ENCODE data around the gene ZNRF4. TPM values are rescaled to one million over a fixed set of nuclear protein-coding genes. Genes with fewer than 3 reads are reported as not detected.

Gene ZNRF4
- polyA plus RNA-seq, 4 donors, result not detected

DNA sequence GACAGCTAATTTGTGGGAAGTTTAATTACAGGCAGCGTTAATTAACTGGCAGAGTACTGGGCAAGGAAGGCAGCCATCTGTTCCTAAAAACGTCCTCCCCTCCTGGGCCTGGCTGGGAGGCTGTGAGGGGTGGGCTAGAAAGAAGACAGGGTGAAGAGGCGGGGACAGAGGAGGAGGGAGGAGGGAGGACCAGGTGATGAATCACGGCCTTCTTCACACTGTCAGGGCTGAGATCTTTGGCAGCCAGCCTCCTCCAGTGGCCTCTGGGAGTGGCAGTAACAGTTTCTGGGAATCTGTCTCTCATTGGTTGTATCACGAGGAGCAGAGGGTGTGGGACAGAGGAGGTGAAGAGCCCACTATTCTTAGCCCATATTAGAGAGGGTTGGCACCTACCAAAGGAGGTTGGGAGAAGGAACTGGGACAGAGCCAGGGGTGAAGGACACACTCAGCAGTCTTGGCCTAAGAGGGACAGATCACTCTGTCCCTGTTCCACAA is 9.6 kb upstream of the ZNRF4 start:
- Histone ChIP-seq H3K27ac (ENCODE audit: low read depth in 1 of 3, low read length in 2 of 3) (no peak overlapping the region), H3K36me3 (ENCODE audit: control insufficient read depth in 3 of 3, insufficient read depth in 2 of 3, low read depth in 1 of 3, low read length in 3 of 3) (no peaks in the 10 kb centered on the region), H3K9me3 (ENCODE audit: control insufficient read depth in 2 of 2, insufficient read depth in 1 of 2, low read depth in 1 of 2, low read length in 1 of 2) (no peaks in the 10 kb centered on the region), H3K27me3 (ENCODE audit: control insufficient read depth in 3 of 3, insufficient read depth in 3 of 3, low read length in 3 of 3) (peaks cover 0 to 6% (median 0%) of the 10 kb centered on the region in 3 donors), H3K4me3 (ENCODE audit: low read depth in 1 of 3, low read length in 3 of 3) (no peak overlapping the region), H3K4me1 (ENCODE audit: control insufficient read depth in 3 of 3, insufficient read depth in 2 of 3, low read depth in 1 of 3, low read length in 2 of 3) (no peaks in the 10 kb centered on the region)
- FAIRE-seq (no peak), DNase-seq (no peak)
- WGBS, 3 donors, result 24 to 34% (median 30%) methylated on average over 5 of the region's 5 CpGs

GRCh38 chr19:5447700-5448311 is 7.4 kb upstream of the ZNRF4 start:
- no peak overlapping the region for H3K27ac ChIP-seq (ENCODE audit: low read depth in 1 of 3, low read length in 2 of 3)

DNA sequence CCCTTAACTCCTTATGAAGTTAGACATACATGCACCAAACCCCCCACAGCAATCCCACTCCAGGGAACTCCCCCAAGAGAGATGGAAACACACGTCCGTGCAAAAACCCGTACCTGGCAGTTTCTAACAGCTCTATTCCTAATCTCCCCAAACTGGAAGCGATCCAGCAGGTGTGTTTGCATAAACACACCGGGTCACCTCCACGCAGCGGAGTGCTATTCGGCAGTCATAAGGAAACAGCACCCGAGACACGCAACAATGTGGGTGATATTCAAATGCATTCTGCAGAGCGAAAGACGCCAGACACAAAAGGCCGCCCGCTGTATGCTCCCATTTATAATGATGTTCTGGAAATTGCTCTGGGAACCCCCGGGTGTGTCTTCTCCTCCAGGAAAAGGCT is 6.8 kb upstream of the ZNRF4 start:
- H3K27me3 ChIP-seq (ENCODE audit: control insufficient read depth in 3 of 3, insufficient read depth in 3 of 3, low read length in 3 of 3), result peaks cover 0 to 6% (median 0%) of the 10 kb centered on the region in 3 donors
- H3K4me1 ChIP-seq (ENCODE audit: control insufficient read depth in 3 of 3, insufficient read depth in 2 of 3, low read depth in 1 of 3, low read length in 2 of 3), result no peaks in the 10 kb centered on the region
- H3K27ac ChIP-seq (ENCODE audit: low read depth in 1 of 3, low read length in 2 of 3), result no peak overlapping the region
- peaks cover 0 to 6% of the 10 kb centered on the region in 2 donors for H3K9me3 ChIP-seq (ENCODE audit: control insufficient read depth in 2 of 2, insufficient read depth in 1 of 2, low read depth in 1 of 2, low read length in 1 of 2)
- WGBS, 3 donors, result 21 to 48% (median 36%) methylated on average over 15 of the region's 15 CpGs
- no peak overlapping the region for H3K4me3 ChIP-seq (ENCODE audit: low read depth in 1 of 3, low read length in 3 of 3)
- DNase-seq (no peak), FAIRE-seq (no peak)
- no peaks in the 10 kb centered on the region for H3K36me3 ChIP-seq (ENCODE audit: control insufficient read depth in 3 of 3, insufficient read depth in 2 of 3, low read depth in 1 of 3, low read length in 3 of 3)

More at GRCh38 chr19:5447700-5448311, 7.4 kb upstream of the ZNRF4 start:
- Histone ChIP-seq H3K4me3 (ENCODE audit: low read depth in 1 of 3, low read length in 3 of 3) (no peak overlapping the region), H3K9me3 (ENCODE audit: control insufficient read depth in 2 of 2, insufficient read depth in 1 of 2, low read depth in 1 of 2, low read length in 1 of 2) (no peaks in the 10 kb centered on the region), H3K27me3 (ENCODE audit: control insufficient read depth in 3 of 3, insufficient read depth in 3 of 3, low read length in 3 of 3) (peaks cover 0 to 6% (median 0%) of the 10 kb centered on the region in 3 donors), H3K4me1 (ENCODE audit: control insufficient read depth in 3 of 3, insufficient read depth in 2 of 3, low read depth in 1 of 3, low read length in 2 of 3) (no peaks in the 10 kb centered on the region), H3K36me3 (ENCODE audit: control insufficient read depth in 3 of 3, insufficient read depth in 2 of 3, low read depth in 1 of 3, low read length in 3 of 3) (no peaks in the 10 kb centered on the region)
- FAIRE-seq, result no peak
- DNase-seq, result no peak
- 42 to 45% (median 43%) methylated on average over 15 of the region's 15 CpGs for WGBS, 3 donors

DNA sequence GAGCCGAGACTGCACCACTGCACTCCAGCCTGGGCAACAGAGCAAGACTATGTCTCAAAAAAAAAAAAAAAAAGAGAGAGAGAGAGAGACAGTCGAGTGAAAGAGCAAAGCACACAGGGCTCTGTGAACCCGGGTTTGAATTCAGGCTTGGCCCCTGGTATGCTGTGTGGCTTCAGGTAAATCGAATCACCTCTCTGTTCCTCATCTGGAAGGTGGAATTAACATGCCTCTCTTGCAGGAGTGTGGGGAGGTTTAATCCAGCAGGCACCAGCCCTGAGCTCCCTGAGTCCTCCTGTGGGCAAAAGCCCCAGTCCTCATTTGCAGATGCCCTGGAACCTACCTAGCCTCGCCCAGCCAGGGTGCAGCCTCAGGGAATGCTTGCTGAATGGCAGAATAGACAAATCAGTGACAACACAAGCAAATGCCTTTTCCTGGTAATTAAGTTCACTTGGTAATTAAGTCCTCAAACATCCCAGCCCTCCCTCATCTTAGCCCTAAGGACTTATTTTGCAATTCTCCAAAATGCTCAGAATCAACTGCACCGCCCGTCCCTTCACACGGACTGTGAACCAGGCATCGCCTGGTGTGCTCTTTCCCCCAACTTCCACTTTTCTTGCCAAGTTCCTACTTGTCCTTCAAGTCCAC is 4.6 kb upstream of the ZNRF4 start:
- FAIRE-seq (no peak), DNase-seq (no peak)
- Histone ChIP-seq H3K27ac (ENCODE audit: low read depth in 1 of 3, low read length in 2 of 3) (no peak overlapping the region), H3K4me1 (ENCODE audit: control insufficient read depth in 3 of 3, insufficient read depth in 2 of 3, low read depth in 1 of 3, low read length in 2 of 3) (no peaks in the 10 kb centered on the region), H3K4me3 (ENCODE audit: low read depth in 1 of 3, low read length in 3 of 3) (no peak overlapping the region), H3K36me3 (ENCODE audit: control insufficient read depth in 3 of 3, insufficient read depth in 2 of 3, low read depth in 1 of 3, low read length in 3 of 3) (no peaks in the 10 kb centered on the region), H3K9me3 (ENCODE audit: control insufficient read depth in 2 of 2, insufficient read depth in 1 of 2, low read depth in 1 of 2, low read length in 1 of 2) (peaks cover 0 to 6% of the 10 kb centered on the region in 2 donors), H3K27me3 (ENCODE audit: control insufficient read depth in 3 of 3, insufficient read depth in 3 of 3, low read length in 3 of 3) (peaks cover 0 to 3% (median 0%) of the 10 kb centered on the region in 3 donors)
- 54 to 58% (median 55%) methylated on average over 9 of the region's 9 CpGs for WGBS, 3 donors

GRCh38 chr19:5451494-5451893 is 3.7 kb upstream of the ZNRF4 start:
- WGBS, 3 donors, result 58 to 76% (median 66%) methylated on average over 6 to 10 of the region's 10 CpGs
- H3K4me1 ChIP-seq (ENCODE audit: control insufficient read depth in 3 of 3, insufficient read depth in 2 of 3, low read depth in 1 of 3, low read length in 2 of 3), result no peaks in the 10 kb centered on the region
- H3K27ac ChIP-seq (ENCODE audit: low read depth in 1 of 3, low read length in 2 of 3), result no peak overlapping the region
- no peak overlapping the region for H3K4me3 ChIP-seq (ENCODE audit: low read depth in 1 of 3, low read length in 3 of 3)
- peaks cover 0 to 6% of the 10 kb centered on the region in 2 donors for H3K9me3 ChIP-seq (ENCODE audit: control insufficient read depth in 2 of 2, insufficient read depth in 1 of 2, low read depth in 1 of 2, low read length in 1 of 2)
- no peak for FAIRE-seq
- no peak for DNase-seq
- H3K27me3 ChIP-seq (ENCODE audit: control insufficient read depth in 3 of 3, insufficient read depth in 3 of 3, low read length in 3 of 3), result peaks cover 0 to 3% (median 0%) of the 10 kb centered on the region in 3 donors
- no peaks in the 10 kb centered on the region for H3K36me3 ChIP-seq (ENCODE audit: control insufficient read depth in 3 of 3, insufficient read depth in 2 of 3, low read depth in 1 of 3, low read length in 3 of 3)

- Histone ChIP-seq H3K27me3 (ENCODE audit: control insufficient read depth in 3 of 3, insufficient read depth in 3 of 3, low read length in 3 of 3) (no peaks in the 10 kb centered on the region), H3K36me3 (ENCODE audit: control insufficient read depth in 3 of 3, insufficient read depth in 2 of 3, low read depth in 1 of 3, low read length in 3 of 3) (no peaks in the 10 kb centered on the region), H3K27ac (ENCODE audit: low read depth in 1 of 3, low read length in 2 of 3) (no peak overlapping the region), H3K4me1 (ENCODE audit: control insufficient read depth in 3 of 3, insufficient read depth in 2 of 3, low read depth in 1 of 3, low read length in 2 of 3) (no peaks in the 10 kb centered on the region), H3K9me3 (ENCODE audit: control insufficient read depth in 2 of 2, insufficient read depth in 1 of 2, low read depth in 1 of 2, low read length in 1 of 2) (peaks cover 0 to 6% of the 10 kb centered on the region in 2 donors), H3K4me3 (ENCODE audit: low read depth in 1 of 3, low read length in 3 of 3) (no peak overlapping the region)
- no peak for FAIRE-seq
- no peak for DNase-seq
- 79 to 86% (median 81%) methylated on average over 16 of the region's 16 CpGs for WGBS, 3 donors
These were observed 2.3 kb upstream of the ZNRF4 start for GRCh38 chr19:5452594-5453565.

DNA sequence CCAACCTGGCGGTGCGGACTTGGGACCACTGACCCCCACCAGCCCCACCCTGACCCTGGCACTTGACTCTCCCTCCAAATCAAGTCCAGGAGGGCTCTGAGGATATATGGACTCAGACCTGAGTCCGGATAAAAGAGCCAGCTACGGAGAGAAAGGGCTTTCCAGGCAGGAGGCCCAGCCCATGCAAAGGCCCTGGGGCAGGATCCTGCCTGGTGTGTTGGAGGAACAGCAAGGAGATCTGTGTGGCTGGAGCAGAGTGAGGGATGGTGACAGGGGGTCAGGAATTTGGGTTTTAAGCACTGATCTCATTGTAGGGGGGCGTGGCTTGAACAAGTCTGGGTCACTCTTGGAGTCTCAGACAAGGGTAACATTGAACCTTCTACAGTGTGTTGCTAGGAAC is 474 bp upstream of the ZNRF4 start:
- H3K4me3 ChIP-seq (ENCODE audit: low read depth in 1 of 3, low read length in 3 of 3), result no peak overlapping the region
- DNase-seq (no peak), FAIRE-seq (no peak)
- no peak overlapping the region for H3K27ac ChIP-seq (ENCODE audit: low read depth in 1 of 3, low read length in 2 of 3)
- H3K27me3 ChIP-seq (ENCODE audit: control insufficient read depth in 3 of 3, insufficient read depth in 3 of 3, low read length in 3 of 3), result no peaks in the 10 kb centered on the region
- WGBS, 3 donors, result 63 to 70% (median 64%) methylated on average over 4 to 5 of the region's 5 CpGs
- H3K4me1 ChIP-seq (ENCODE audit: control insufficient read depth in 3 of 3, insufficient read depth in 2 of 3, low read depth in 1 of 3, low read length in 2 of 3), result no peaks in the 10 kb centered on the region
- H3K36me3 ChIP-seq (ENCODE audit: control insufficient read depth in 3 of 3, insufficient read depth in 2 of 3, low read depth in 1 of 3, low read length in 3 of 3), result no peaks in the 10 kb centered on the region
- peaks cover 0 to 6% of the 10 kb centered on the region in 2 donors for H3K9me3 ChIP-seq (ENCODE audit: control insufficient read depth in 2 of 2, insufficient read depth in 1 of 2, low read depth in 1 of 2, low read length in 1 of 2)

GRCh38 chr19:5456130-5456840 is 1.1 kb downstream of the ZNRF4 start:
- 83 to 90% (median 89%) methylated on average over 30 to 35 of the region's 35 CpGs for WGBS, 3 donors
- Histone ChIP-seq H3K4me1 (ENCODE audit: control insufficient read depth in 3 of 3, insufficient read depth in 2 of 3, low read depth in 1 of 3, low read length in 2 of 3) (no peaks in the 10 kb centered on the region), H3K9me3 (ENCODE audit: control insufficient read depth in 2 of 2, insufficient read depth in 1 of 2, low read depth in 1 of 2, low read length in 1 of 2) (peaks cover 0 to 6% of the 10 kb centered on the region in 2 donors), H3K27me3 (ENCODE audit: control insufficient read depth in 3 of 3, insufficient read depth in 3 of 3, low read length in 3 of 3) (no peaks in the 10 kb centered on the region), H3K4me3 (ENCODE audit: low read depth in 1 of 3, low read length in 3 of 3) (no peak overlapping the region), H3K36me3 (ENCODE audit: control insufficient read depth in 3 of 3, insufficient read depth in 2 of 3, low read depth in 1 of 3, low read length in 3 of 3) (no peaks in the 10 kb centered on the region), H3K27ac (ENCODE audit: low read depth in 1 of 3, low read length in 2 of 3) (no peak overlapping the region)
- no peak for FAIRE-seq
- no peak for DNase-seq
